ENCODE measurements around the gene COX19.
A peak's percentile ranks its signal among the peaks of the same experiment; 100 is the strongest.

The COX19 gene, protein sequence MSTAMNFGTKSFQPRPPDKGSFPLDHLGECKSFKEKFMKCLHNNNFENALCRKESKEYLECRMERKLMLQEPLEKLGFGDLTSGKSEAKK

GRCh38 chr7:974820-975681, at the start of gene COX19:
Gene COX19, minus strand, starts transcription at chr7:975549. Its CDS starts 40 bp downstream, at chr7:975509.
- peak; percentile 79 to 86 for DNase-seq (ENCODE audit: low read depth in 2 of 2)

DNA sequence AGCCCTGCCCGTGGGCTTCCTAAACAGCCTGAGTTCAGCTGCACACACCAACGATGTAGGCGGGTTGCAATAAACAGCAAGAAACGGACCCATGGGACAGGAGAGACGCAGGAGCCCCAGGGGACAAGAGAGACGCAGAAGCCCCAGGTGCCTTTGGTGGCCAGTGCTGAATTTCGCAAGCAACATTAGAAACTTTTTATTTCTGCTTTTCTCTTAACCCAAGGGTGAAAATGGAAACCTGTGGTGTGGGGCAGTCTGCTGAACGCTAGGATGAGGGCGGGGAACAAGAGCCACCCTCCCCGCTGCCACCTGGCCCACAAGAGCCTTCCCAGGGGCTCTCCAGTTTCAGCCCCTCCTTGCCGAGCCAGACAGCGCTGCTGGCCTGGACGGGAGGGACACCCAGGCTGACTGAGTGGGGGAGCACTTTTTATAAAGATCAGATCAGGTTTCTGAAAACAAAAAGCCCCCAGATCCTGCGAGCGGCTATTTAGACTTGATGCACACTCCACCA, 49.0 kb upstream of the COX19 start:
- DNase-seq (ENCODE audit: low read depth in 2 of 2): no peak

DNA sequence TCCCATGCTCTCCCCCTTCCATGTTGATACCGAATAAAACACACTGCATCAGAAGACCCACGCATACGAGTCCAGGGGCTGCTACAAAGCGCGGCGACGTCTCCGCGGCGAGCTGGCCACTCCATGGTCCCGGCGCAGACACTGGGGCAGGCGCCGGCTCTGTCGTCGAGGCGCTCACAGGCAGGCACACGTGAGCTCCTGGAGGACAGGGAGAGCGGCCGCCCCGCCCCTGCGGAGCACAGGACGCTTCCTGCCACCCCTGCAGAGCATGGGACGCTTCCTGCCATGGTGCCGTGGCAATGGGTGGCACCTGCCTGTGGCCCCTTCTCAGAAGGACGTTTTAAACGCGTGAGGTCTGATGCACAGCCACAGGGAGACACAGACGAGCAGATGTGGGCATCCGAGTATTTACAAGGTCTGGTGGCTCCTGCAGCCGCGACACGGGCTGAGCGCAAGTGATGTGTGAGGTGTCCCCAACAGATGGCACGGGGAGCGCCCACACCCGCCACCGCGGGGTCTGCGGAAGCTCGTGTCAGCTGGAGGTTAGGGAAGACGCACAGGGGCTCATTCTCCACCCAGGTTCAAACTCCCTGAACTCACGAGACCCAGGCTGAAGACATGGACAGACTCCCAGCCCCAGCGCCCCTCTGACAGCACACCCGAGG, 47.6 kb upstream of the COX19 start:
- no peak for DNase-seq (ENCODE audit: low read depth in 2 of 2)

- DNase-seq (ENCODE audit: low read depth in 2 of 2): no peak
Observed at GRCh38 chr7:1022356-1022755, 47.0 kb upstream of the COX19 start.

- DNase-seq (ENCODE audit: low read depth in 2 of 2): no peak
Observed at GRCh38 chr7:1021931-1022330, 46.6 kb upstream of the COX19 start.

- no peak for DNase-seq (ENCODE audit: low read depth in 2 of 2)
Observed at GRCh38 chr7:1021366-1021765, 46.0 kb upstream of the COX19 start.

DNA sequence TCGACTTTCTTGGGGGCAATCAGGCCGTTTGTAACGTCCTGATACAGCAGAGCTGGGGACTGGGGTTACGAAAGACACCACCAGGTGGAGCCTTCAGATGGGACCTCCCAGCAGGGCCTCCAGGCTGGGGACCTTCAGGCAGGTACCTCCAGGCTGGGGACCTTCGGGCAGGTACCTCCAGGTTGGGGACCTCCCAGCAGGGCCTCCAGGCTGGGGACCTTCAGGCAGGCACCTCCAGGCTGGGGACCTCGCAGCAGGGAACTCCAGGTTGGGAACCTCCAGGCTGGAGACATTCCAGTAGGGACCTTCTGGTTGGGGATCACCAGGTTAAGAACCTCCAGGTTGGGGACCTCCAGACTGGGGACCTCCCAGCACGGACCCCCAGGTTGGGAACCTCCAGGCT, 45.5 kb upstream of the COX19 start:
- DNase-seq (ENCODE audit: low read depth in 2 of 2): no peak

DNA sequence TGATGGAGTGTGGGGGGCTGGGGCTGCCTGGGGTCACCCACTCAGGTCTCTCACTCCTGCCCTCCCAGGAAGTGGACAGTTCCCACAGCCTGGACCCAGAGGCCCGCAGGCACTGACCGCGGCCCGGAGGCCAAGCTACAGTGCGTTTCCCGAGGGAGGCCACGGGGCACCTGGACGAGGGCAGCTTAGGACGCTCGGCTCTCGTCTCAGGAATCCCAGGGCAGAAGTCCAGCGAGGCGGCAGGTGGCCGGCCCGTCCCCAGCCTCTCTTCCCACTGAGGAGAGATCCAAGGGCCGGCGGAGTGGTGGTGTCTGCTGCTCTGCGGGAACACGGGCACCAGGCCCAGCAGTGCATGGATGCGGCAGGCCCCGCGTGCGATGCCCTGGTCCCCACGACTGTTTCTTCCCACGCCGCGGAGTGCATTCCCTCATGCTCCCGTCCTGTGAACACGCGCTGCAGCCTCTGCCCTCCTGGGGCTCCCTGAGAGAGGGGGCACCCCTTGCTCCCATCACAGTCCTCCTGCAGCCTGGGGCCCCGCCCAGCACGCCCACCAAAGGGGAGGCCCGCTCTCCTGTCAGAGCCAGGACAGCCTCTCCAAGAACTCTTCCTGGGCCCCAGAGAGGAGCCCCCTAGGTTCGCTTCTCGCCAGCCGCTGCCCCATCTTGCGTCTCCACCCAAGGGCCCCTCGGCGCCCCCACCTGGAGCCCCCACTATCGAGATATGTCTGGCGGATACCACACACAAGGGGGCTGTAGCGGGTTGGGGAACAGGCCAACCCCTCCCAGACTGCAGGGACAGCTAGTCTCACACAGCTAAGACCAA, 44.7 kb upstream of the COX19 start:
- DNase-seq (ENCODE audit: low read depth in 2 of 2): no peak

- DNase-seq (ENCODE audit: low read depth in 2 of 2): no peak
Observed at GRCh38 chr7:1019255-1019785, 44.0 kb upstream of the COX19 start.

DNA sequence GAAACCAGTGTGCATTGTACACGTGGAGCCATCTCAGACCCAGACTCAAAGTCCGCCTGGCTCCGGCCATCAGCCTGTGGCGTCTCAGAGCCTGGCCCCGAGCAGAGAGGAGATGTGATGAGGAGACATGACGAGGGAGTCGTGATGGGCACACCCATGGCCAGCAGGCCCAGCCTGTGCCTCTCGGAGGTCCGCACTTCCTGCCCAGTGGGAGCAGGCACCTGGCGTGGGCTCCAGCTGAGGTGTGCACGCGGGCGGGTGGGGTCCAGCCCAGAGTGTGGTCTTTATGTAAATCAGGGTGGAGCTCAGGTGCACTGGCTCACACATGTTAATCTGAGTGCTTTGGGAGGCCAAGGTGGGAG, 43.0 kb upstream of the COX19 start:
- no peak for DNase-seq (ENCODE audit: low read depth in 2 of 2)

- DNase-seq (ENCODE audit: low read depth in 2 of 2): no peak
Observed at GRCh38 chr7:1017586-1018333, 42.4 kb upstream of the COX19 start.

DNA sequence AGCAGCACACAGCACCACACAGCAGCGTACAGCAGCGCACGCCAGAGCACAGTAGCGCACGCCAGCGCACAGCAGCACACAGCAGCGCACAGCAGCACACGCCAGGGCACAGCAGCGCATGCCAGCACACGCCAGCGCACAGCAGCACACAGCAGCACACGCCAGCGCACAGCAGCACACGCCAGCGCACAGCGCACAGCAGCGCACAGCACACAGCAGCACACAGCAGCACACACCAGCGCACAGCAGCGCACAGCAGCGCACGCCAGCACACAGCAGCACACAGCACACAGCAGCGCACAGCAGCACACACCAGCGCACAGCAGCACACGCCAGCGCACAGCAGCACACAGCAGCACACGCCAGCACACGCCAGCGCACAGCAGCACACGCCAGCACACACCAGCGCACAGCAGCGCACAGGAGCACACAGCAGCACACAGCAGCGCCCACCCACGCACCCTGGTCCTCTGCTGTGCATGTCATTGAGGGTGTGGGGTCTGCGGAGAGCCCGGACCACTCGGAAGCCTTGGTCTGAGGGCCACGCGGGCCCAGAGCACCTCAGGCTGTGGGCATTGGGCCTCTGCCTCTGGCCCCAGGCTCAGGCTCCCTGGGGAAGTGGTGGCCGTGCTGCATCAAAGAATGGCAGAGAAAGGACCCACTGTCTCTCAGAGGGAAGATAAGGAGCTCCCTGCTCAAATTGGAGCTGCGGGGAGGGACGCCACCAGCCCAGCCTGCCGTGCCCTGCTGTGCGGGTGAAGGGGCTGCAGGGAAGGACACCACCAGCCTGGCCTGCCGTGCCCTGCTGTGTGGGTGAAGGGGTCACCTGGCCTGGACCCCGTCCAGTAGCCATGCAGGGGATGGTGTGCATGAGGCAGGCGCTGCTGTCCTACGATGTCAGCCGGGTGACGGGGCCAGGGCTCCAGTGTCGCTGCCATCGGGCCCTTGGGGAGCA, 41.5 kb upstream of the COX19 start:
- no peak for DNase-seq (ENCODE audit: low read depth in 2 of 2)

DNA sequence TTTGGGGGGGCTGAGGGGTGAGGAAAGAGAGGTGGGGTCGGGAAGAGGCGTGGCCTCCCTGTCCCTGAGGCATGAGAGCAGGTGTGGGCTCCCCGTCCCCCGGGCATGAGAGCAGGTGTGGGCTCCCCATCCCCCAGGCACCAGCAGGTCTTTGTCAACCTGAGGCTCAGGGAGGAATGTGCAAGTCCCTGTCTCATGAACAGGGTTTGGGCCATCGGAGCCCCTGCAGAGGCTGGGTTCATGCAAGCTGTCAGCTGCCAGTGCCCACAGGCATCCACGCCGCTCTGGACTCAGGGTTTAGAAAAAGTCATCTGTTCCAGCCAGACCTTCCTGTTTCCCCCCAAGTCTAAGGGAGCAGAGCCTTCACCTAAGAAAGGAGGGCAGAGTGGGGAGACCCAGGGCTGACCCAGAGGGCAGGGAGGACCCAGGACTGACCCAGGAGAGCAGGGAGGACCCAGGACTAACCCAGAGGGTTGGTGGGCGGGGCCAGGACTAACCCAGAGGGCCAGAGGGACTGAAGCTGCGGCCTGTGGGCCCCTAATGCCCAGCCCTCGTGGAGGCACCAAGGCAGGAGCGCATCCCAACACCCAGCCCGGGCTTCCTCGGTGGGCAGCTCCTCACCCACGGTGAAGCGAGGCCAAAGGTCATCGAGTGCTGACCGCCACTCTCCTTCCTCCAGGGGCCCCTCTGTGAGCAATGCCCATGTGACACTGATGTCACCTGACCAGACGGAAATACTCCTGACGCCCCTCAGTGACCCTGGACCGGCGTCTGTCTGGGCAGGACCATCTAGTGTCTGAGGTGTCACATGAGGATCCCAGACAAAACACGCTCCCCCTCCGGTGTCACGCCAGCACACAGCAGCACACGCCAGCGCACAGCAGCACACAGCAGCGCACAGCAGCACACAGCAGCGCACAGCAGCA, 40.1 kb upstream of the COX19 start:
- DNase-seq (ENCODE audit: low read depth in 2 of 2): no peak

GRCh38 chr7:1014681-1015080, 39.3 kb upstream of the COX19 start:
- DNase-seq (ENCODE audit: low read depth in 2 of 2): no peak

DNA sequence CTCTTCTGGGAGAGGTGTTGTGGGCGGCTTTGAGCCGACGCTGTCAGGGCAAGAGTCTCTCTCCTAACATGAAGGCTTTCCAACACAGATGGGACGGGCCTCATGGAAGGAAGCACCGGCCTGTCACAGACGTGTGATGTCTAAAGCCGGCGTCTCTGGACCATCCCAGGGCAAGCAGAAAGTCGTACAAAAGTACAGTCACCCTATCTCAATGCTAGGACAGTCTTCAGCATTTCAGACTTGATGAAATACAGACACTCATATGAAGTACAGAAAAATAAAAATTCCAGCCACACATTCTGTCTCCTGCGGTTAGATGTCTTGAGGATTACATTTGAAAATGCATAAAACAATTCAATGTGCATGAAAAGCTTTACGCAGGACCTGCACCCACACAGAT, 38.2 kb upstream of the COX19 start:
- no peak for DNase-seq (ENCODE audit: low read depth in 2 of 2)

DNA sequence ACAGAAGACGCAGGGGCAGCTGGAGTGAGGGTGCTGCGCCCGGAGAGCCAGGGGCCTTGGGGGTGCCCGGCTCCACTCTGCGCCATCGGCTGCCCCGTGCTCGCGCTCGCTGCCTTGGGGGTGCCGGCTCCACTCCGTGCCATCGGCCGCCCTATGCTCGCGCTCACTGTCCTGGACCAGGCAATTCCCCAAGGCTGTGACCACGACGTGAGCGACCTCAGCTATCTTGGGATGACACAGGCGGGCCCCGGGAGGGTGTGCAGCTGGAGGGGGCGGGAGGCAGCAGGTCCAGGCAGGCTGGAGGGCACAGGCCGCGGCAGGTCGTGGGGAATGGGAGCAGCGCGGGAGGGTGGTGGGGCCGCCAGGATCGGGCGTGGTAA, 37.4 kb upstream of the COX19 start:
- DNase-seq (ENCODE audit: low read depth in 2 of 2): no peak

DNA sequence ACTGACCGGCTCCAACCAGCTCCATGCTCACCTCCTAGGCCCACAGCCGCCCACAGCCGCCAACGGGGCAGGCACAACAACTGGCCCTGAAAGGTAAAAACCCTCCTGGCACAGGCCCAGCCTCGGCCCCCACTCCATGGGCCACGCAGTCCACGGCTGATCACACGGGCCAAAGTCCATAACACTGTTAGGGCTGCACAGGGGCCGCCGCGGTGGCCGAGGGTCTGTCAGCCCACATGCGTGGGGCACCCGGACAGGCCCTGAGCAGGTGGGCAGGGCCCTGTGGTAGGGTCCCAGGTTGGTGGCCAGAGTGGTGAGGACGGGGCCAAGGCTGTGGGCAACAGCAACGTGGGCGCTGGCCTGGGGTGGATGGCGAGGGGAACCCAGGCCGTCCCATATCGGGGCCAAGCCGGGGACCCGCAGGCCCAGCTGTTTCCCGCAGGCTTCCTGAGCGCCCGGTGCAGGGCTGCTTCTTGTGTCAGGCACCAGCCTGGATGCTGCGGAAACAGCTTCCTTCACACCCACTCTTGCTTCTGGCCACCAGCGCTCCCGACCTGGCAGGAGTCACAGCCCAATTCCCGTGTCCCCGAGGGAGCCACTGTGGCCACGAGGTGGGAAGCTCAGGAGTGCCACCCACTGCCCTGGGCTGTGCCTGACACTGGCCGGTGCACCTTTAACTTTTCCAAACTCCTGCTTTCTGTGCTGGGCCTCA, 36.8 kb upstream of the COX19 start:
- DNase-seq (ENCODE audit: low read depth in 2 of 2): no peak

DNA sequence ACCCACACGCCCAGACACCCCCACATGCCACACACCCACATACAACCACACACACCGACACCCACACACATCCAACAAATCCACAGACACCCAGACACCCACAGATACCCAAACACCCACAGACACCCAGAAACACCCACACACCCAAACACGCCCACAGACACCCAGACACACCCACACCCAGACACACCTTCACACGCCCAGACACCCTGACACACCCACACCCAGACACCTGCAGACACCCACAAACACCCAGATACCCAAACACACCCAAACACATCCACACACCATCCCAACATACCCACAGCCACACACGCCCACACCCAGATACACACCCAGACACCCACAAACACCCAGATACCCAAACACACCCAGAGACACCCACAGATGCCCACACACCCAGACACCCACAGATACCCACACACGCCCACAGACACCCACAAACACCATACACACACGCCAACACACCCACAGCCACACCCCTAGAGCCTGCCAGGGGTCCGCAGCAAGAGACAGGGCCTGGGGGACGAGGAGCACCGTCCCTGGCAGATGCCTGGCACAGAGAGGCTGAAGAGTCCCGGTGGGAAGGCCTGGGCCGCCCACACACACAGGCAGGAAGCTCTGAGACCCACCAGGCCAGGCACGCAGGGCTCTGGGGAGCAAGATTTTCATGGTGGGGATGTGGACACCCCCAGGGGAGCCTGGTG, 36.1 kb upstream of the COX19 start:
- no peak for DNase-seq (ENCODE audit: low read depth in 2 of 2)
